Left lung (tissue), 10 donors: Measurements from ENCODE around the gene GRIA4. TPM values are rescaled to one million over a fixed set of nuclear protein-coding genes. Genes with fewer than 3 reads are reported as not detected.

Source experiments
- ATAC-seq: fragments of 200-7000 bp; cut with Tn5 transposase; one replicate; pipeline ENCODE4 v1.9.1; 2020; ENCODE audit warnings: moderate library complexity
- DNase-seq, 4 donors: peaks; one replicate each; pipeline ENCODE4 v3.0.0-alpha.2; 2013 to 2020
- H3K27ac ChIP-seq, 2 donors: fragments of 200-600 bp; sonication (generic) in 1 of 2; one replicate each; pipeline versions ENCODE4 v1.5.0 to v1.8.0; 2020 to 2021
- H3K27me3 ChIP-seq, 2 donors: fragments of 200-600 bp; sonication (generic) in 1 of 2; one replicate each; pipeline versions ENCODE4 v1.5.0 to v1.8.0; 2020 to 2021
- H3K36me3 ChIP-seq, 2 donors: fragments of 200-600 bp; sonication (generic) in 1 of 2; one replicate each; pipeline versions ENCODE4 v1.5.0 to v1.8.0; 2020 to 2021
- H3K4me1 ChIP-seq, 2 donors: fragments of 200-600 bp; one replicate each; pipeline ENCODE4 v1.8.0; 2021
- H3K4me3 ChIP-seq, 2 donors: fragments of 200-600 bp; sonication (generic) in 1 of 2; one replicate each; pipeline versions ENCODE4 v1.5.0 to v1.8.0; 2020 to 2021; ENCODE audit warnings: mild to moderate bottlenecking in 1 of 2
- H3K9me3 ChIP-seq, 2 donors: fragments of 200-600 bp; sonication (generic) in 1 of 2; one replicate each; pipeline versions ENCODE4 v1.5.0 to v1.8.0; 2020 to 2021
- CTCF ChIP-seq, 2 donors: fragments of 200-600 bp; sonication (generic) in 1 of 2; IDR thresholded peaks; one replicate each; pipeline versions ENCODE4 v1.5.0 to v1.8.0; 2021; ENCODE audit warnings: antibody characterized with exemption in 2 of 2
- intact Hi-C, 2 donors: fragments of 100-400 bp; cut with DNase I; formaldehyde crosslinking; loops; one replicate each; pipeline versions ENCODE4 v1.11.2 to v1.14.2; 2022
- polyA plus RNA-seq, 6 donors: library from polyadenylated mRNA; unstranded; fragments of 120-200 nt; gene quantifications; one replicate each; pipeline ENCODE4 v1.2.1, GENCODE V29; 2013; ENCODE audit not compliant: insufficient read length in 6 of 6
- total RNA-seq, 2 donors: library from RNA; stranded (reverse); fragmentation: NEBNext Ultra II Directional; extraction: Animal tissue kit (Norgen Biotek cat#: 25700); gene quantifications; one replicate each; pipeline ENCODE4 v1.2.1, GENCODE V29; 2021
- donor health status: DM: no; HTN: yes; CAD: no.
- donor health status: DM: no; HTN: no; CAD: no.

GRIA4 gene
- total and polyA plus RNA-seq, 8 donors, result 0.27 to 0.98 (median 0.63) TPM; not detected in 2

- no peak for ATAC-seq
These were observed 301.6 kb downstream of the GRIA4 start for GRCh38 chr11:105911454-105911853.

DNA sequence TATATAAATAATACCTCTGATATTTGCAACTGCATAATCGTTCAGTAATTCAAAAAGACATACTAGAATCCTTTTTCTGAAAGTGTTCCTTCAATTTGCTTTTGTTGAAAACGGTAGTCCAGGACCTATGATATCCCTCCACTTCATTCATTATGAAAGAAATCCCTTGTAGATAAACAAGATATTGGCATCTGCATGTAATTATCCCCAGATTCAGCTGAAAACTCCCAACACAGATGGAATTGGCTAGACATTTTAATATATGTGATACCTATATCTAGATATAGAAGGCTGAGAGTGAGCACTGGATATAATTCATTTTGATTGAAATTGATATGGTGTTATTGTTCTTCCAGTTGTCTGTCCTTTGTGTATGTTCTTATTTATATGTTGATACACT lies 302.8 kb downstream of the GRIA4 start:
- intact Hi-C loops, result no loop called here
- ATAC-seq, result no peak
- H3K36me3 ChIP-seq, result no peaks in the 10 kb centered on the region

More at GRCh38 chr11:105911454-105911853, 301.6 kb downstream of the GRIA4 start:
- no peaks in the 10 kb centered on the region for H3K27me3 ChIP-seq
- DNase-seq, result no peak
- no peaks in the 10 kb centered on the region for H3K36me3 ChIP-seq
- no peak for TF ChIP-seq CTCF (IDR thresholded peaks at IDR 0.05)
- no peak overlapping the region for H3K4me3 ChIP-seq
- no peaks in the 10 kb centered on the region for H3K9me3 ChIP-seq
- H3K27ac ChIP-seq, result no peak overlapping the region
- H3K4me1 ChIP-seq, result no peaks in the 10 kb centered on the region
- intact Hi-C loops, result no loop called here

GRCh38 chr11:105915021-105915420 lies 305.1 kb downstream of the GRIA4 start:
- no peak for ATAC-seq
- H3K27me3 ChIP-seq, result no peaks in the 10 kb centered on the region
- no peak for DNase-seq
- H3K27ac ChIP-seq, result no peak overlapping the region
- H3K4me1 ChIP-seq, result no peaks in the 10 kb centered on the region
- no peaks in the 10 kb centered on the region for H3K36me3 ChIP-seq
- no peak for TF ChIP-seq CTCF (IDR thresholded peaks at IDR 0.05)
- H3K4me3 ChIP-seq, result no peak overlapping the region
- H3K9me3 ChIP-seq, result no peaks in the 10 kb centered on the region
- intact Hi-C loops, result no loop called here

More for the DNA sequence above, 302.8 kb downstream of the GRIA4 start:
- no peak for TF ChIP-seq CTCF (IDR thresholded peaks at IDR 0.05)
- DNase-seq, result no peak
- H3K9me3 ChIP-seq, result no peaks in the 10 kb centered on the region
- no peak overlapping the region for H3K4me3 ChIP-seq
- no peaks in the 10 kb centered on the region for H3K27me3 ChIP-seq
- no peaks in the 10 kb centered on the region for H3K4me1 ChIP-seq
- no peak overlapping the region for H3K27ac ChIP-seq

DNA sequence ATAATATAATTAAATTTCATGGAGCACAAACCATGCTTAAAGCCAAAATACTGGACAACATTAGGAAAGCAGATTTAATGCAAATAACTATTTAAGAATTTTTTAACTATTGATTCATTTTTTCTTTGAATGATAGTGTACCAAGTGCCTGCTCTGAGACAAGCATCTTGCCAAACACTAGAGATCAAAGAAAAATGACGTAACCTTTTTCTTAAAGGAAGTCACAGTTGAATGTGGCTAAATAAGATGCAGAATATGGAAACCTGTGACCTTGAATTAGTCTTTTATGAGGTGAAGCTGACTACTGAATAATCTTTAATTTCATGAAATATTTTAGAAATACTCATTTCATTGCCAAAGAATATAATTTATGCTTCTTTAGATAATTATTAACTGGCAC lies 308.2 kb downstream of the GRIA4 start:
- intact Hi-C loops, result no loop called here
- no peaks in the 10 kb centered on the region for H3K4me1 ChIP-seq
- H3K4me3 ChIP-seq, result no peak overlapping the region
- no peaks in the 10 kb centered on the region for H3K27me3 ChIP-seq
- no peaks in the 10 kb centered on the region for H3K9me3 ChIP-seq
- no peaks in the 10 kb centered on the region for H3K36me3 ChIP-seq
- TF ChIP-seq CTCF (IDR thresholded peaks at IDR 0.05), result no peak
- H3K27ac ChIP-seq, result no peak overlapping the region
- DNase-seq (no peak), ATAC-seq (peak; percentile 53)

DNA sequence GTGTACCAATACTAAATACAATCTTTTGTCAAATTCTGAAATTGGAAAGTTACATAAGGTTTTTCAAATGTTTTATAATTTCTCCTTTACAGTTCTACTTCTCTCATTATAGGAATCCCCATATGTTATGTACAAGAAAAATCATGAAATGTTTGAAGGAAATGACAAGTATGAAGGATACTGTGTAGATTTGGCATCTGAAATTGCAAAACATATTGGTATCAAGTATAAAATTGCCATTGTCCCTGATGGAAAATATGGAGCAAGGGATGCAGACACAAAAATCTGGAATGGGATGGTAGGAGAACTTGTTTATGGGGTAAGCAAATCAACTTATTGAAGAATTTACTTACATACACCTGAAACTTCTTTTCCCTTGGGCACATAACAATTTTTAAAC lies 308.7 kb downstream of the GRIA4 start:
- ATAC-seq (no peak), DNase-seq (no peak)
- TF ChIP-seq CTCF (IDR thresholded peaks at IDR 0.05), result no peak
- no peaks in the 10 kb centered on the region for H3K9me3 ChIP-seq
- no peaks in the 10 kb centered on the region for H3K4me1 ChIP-seq
- H3K27me3 ChIP-seq, result no peaks in the 10 kb centered on the region
- no peak overlapping the region for H3K4me3 ChIP-seq
- intact Hi-C loops, result no loop called here
- H3K36me3 ChIP-seq, result no peaks in the 10 kb centered on the region
- H3K27ac ChIP-seq, result no peak overlapping the region
